NB4 (cell line): ENCODE results near the gene CATSPERB.

Source experiments
- CTCF ChIP-seq: IDR thresholded peaks from one replicate; pipeline ENCODE4 v1.5.1; 2012; ENCODE audit warnings: low read depth, low read length
- MAX ChIP-seq: IDR thresholded peaks from 2 replicates; pipeline ENCODE4 v1.6.1; 2011; ENCODE audit warnings: low read depth, low read length
- MYC ChIP-seq: IDR thresholded peaks from 2 replicates; pipeline ENCODE4 v1.6.1; 2011; ENCODE audit warnings: low read depth, low read length
- POLR2A ChIP-seq: IDR thresholded peaks from 2 replicates; pipeline ENCODE4 v1.6.1; 2011; ENCODE audit warnings: mild to moderate bottlenecking; ENCODE audit not compliant: insufficient read length; ENCODE audit errors: extremely low read depth

GRCh38 chr14:91748049-91748448, 16.2 kb upstream of the CATSPERB start:
- no peak for TF ChIP-seq CTCF
- TF ChIP-seq MAX, result no peak
- TF ChIP-seq POLR2A, result no peak
- no peak for TF ChIP-seq MYC
